ENCODE measurements around the gene PLPP4. TPM values are rescaled to one million over a fixed set of nuclear protein-coding genes. Genes with fewer than 3 reads are reported as not detected.

Gene PLPP4
- total RNA-seq, 1 experiment from 2014 or later, result not detected

DNA sequence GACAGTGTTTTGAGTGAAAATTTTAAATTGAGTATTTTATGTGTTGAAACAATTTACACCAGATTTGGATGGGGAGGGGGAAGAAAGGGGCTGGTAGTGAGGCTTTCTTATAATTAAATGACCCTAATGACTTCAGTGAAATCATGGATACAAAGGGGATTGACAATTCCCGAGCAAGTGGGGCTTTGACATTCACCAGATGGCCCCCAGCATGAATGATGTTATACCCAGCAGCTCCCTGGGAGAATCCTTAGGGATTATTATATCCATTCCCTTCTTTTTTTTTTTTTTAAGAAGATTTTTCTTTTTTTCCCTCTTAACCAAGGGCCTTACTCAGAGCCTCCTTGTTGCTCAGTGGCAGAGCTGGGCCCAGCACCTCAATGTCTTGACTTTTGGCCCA, 17.9 kb downstream of the PLPP4 start:
- H3K4me3 Mint-ChIP-seq (ENCODE audit: low read depth, unreplicated experiment), result no peak overlapping the region
- DNase-seq, result no peak
- no peaks in the 10 kb centered on the region for H3K9me3 Mint-ChIP-seq (ENCODE audit: low read depth, unreplicated experiment)

GRCh38 chr10:120475844-120476791, 19.1 kb downstream of the PLPP4 start:
- TF ChIP-seq, protein P1, sequence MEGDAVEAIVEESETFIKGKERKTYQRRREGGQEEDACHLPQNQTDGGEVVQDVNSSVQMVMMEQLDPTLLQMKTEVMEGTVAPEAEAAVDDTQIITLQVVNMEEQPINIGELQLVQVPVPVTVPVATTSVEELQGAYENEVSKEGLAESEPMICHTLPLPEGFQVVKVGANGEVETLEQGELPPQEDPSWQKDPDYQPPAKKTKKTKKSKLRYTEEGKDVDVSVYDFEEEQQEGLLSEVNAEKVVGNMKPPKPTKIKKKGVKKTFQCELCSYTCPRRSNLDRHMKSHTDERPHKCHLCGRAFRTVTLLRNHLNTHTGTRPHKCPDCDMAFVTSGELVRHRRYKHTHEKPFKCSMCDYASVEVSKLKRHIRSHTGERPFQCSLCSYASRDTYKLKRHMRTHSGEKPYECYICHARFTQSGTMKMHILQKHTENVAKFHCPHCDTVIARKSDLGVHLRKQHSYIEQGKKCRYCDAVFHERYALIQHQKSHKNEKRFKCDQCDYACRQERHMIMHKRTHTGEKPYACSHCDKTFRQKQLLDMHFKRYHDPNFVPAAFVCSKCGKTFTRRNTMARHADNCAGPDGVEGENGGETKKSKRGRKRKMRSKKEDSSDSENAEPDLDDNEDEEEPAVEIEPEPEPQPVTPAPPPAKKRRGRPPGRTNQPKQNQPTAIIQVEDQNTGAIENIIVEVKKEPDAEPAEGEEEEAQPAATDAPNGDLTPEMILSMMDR (IDR thresholded peaks at IDR 0.05; ENCODE audit: unreplicated experiment), result no peak
- H3K9me3 Mint-ChIP-seq (ENCODE audit: low read depth, unreplicated experiment), result no peaks in the 10 kb centered on the region
- no peak for DNase-seq
- H3K4me3 Mint-ChIP-seq (ENCODE audit: low read depth, unreplicated experiment), result no peak overlapping the region
- H3K27me3 Mint-ChIP-seq (ENCODE audit: unreplicated experiment), result peaks cover 50% of the 10 kb centered on the region
- no peaks in the 10 kb centered on the region for H3K4me1 Mint-ChIP-seq (ENCODE audit: low read depth, unreplicated experiment)
- no peaks in the 10 kb centered on the region for H3K36me3 Mint-ChIP-seq (ENCODE audit: insufficient read depth, unreplicated experiment)
- CTCF ChIA-PET, result no interaction called here
- BruUV-seq (replicated peaks), result no TSS peak
- intact Hi-C loops (cut with micrococcal nuclease; ENCODE audit: unreplicated experiment), result no loop called here
- H3K27ac Mint-ChIP-seq (ENCODE audit: unreplicated experiment), result no peak overlapping the region

More for the DNA sequence above, 17.9 kb downstream of the PLPP4 start:
- CTCF ChIA-PET, result no interaction called here
- no peaks in the 10 kb centered on the region for H3K36me3 Mint-ChIP-seq (ENCODE audit: insufficient read depth, unreplicated experiment)
- H3K27me3 Mint-ChIP-seq (ENCODE audit: unreplicated experiment), result peaks cover 50% of the 10 kb centered on the region
- no TSS peak for BruUV-seq (replicated peaks)
- TF ChIP-seq, protein P1 (IDR thresholded peaks at IDR 0.05; ENCODE audit: unreplicated experiment), result no peak
- no peak overlapping the region for H3K27ac Mint-ChIP-seq (ENCODE audit: unreplicated experiment)
- intact Hi-C loops (cut with micrococcal nuclease; ENCODE audit: unreplicated experiment), result no loop called here
- no peaks in the 10 kb centered on the region for H3K4me1 Mint-ChIP-seq (ENCODE audit: low read depth, unreplicated experiment)

DNA sequence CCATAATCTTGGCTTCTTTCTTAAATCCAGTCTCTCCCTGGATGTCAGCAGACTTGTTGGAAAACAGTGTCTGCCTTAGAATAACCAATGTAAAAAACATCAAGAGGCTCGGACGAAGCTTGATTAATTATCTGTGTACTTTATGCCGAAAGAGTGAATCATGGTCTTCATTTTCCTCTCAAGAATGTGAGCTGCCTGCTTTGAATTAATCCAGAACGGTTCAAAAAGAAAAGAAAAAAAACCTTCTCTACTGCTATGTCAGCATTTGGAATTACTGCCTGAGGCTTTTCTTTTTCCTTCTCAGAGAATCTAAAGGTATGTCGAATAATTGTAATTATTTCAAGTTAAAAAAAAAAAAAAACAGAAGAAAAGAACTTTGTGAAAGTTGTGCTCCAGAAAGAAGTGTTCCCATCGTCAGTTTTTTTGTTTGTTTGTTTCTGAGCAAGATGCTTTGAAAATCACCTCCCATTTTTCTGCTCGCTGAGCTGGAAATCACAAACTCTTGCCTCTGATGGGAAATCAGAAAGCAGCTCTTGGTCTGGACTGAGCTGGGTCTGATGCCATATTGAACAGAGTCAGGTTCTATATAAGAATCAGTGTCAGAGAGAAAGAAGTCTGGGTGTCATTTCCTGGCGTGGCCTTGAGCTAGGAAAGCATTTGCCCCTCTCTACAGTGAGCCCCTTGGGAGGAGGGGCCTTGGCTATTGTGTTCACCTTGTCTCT, 20.2 kb downstream of the PLPP4 start:
- Mint-ChIP-seq H3K9me3 (ENCODE audit: low read depth, unreplicated experiment) (peaks cover 3% of the 10 kb centered on the region), H3K4me1 (ENCODE audit: low read depth, unreplicated experiment) (no peaks in the 10 kb centered on the region), H3K36me3 (ENCODE audit: insufficient read depth, unreplicated experiment) (no peaks in the 10 kb centered on the region), H3K4me3 (ENCODE audit: low read depth, unreplicated experiment) (no peak overlapping the region), H3K27me3 (ENCODE audit: unreplicated experiment) (peaks cover 49% of the 10 kb centered on the region), H3K27ac (ENCODE audit: unreplicated experiment) (no peak overlapping the region)
- CTCF ChIA-PET, result interaction anchor here (0.6 kb wide), 1 partner anchor 174 kb away, joined by 3 read pairs; no protein-coding TSS in a partner anchor
- intact Hi-C loops (cut with micrococcal nuclease; ENCODE audit: unreplicated experiment), result no loop called here
- TF ChIP-seq, protein P1 (IDR thresholded peaks at IDR 0.05; ENCODE audit: unreplicated experiment), result no peak
- BruUV-seq (replicated peaks), result no TSS peak
- no peak for DNase-seq

- CTCF ChIA-PET, result interaction anchor here (0.6 kb wide), 1 partner anchor 174 kb away, joined by 3 read pairs; no protein-coding TSS in a partner anchor
- intact Hi-C loops (cut with micrococcal nuclease; ENCODE audit: unreplicated experiment), result no loop called here
- Mint-ChIP-seq H3K4me1 (ENCODE audit: low read depth, unreplicated experiment) (no peaks in the 10 kb centered on the region), H3K9me3 (ENCODE audit: low read depth, unreplicated experiment) (peaks cover 3% of the 10 kb centered on the region), H3K27me3 (ENCODE audit: unreplicated experiment) (peaks cover 43% of the 10 kb centered on the region), H3K4me3 (ENCODE audit: low read depth, unreplicated experiment) (no peak overlapping the region), H3K36me3 (ENCODE audit: insufficient read depth, unreplicated experiment) (no peaks in the 10 kb centered on the region), H3K27ac (ENCODE audit: unreplicated experiment) (no peak overlapping the region)
- DNase-seq, result no peak
- TF ChIP-seq, protein P1 (IDR thresholded peaks at IDR 0.05; ENCODE audit: unreplicated experiment), result no peak
- no TSS peak for BruUV-seq (replicated peaks)
Measured at GRCh38 chr10:120477743-120478141, 20.7 kb downstream of the PLPP4 start.
